22Rv1 (cell line): ENCODE data around the gene LRMDA.

ENCODE experiments used
- CTCF ChIP-seq: fragments of 450-650 bp; IDR thresholded peaks from 2 replicates; pipeline ENCODE4 v1.5.1; 2017; ENCODE audit warnings: mild to moderate bottlenecking
- ZFX ChIP-seq: fragments of 450-650 bp; IDR thresholded peaks from 2 replicates; pipeline ENCODE4 v1.6.1; 2017; ENCODE audit warnings: antibody characterized with exemption, borderline replicate concordance

GRCh38 chr10:75398200-75398691, 33.2 kb upstream of the LRMDA start:
- TF ChIP-seq CTCF (no peak), ZFX (no peak)
